RWPE1 (cell line): Measurements from ENCODE around the gene TTBK1.

Experiments used
- CTCF ChIA-PET: fragments of 350-600 bp; sonication (Branson Sonifier 250); formaldehyde crosslinking; extraction: SDS; loops from one replicate; lab custom pipeline; 2021; lab: Yijun Ruan, JAX
- POLR2A ChIA-PET: fragments of 400-600 bp; formaldehyde crosslinking; extraction: SDS; loops from one replicate; lab custom pipeline; 2020; ENCODE audit warnings: antibody characterized with exemption; ENCODE audit not compliant: low non-redundant PET; lab: Yijun Ruan, JAX
- DNase-seq: peaks from one replicate; pipeline ENCODE4 v3.0.0; 2012; ENCODE audit warnings: low spot score
- H3K27ac ChIP-seq: fragments of 450-650 bp; 2 replicates; pipeline ENCODE4 v1.5.1; 2017
- CTCF ChIP-seq: fragments of 450-650 bp; conservative IDR thresholded peaks from 2 replicates; pipeline ENCODE4 v1.5.1; 2017; ENCODE audit warnings: low read depth, mild to moderate bottlenecking

Gene TTBK1

GRCh38 chr6:43269273-43270007 is 26.2 kb downstream of the TTBK1 start:
- no peak for DNase-seq
- ChIA-PET CTCF (interaction anchor here (0.7 to 1.6 kb wide), 2 partner anchors 39 to 65 kb away, joined by 3 to 8 read pairs; partner anchors contain the start of gene CRIP3), POLR2A (no interaction called here)
- TF ChIP-seq CTCF = no peak
- no peak overlapping the region for H3K27ac ChIP-seq

- no peak for TF ChIP-seq CTCF
- ChIA-PET CTCF (interaction anchor here (0.6 kb wide), 1 partner anchor 127 kb away, joined by 3 read pairs; no protein-coding TSS in a partner anchor), POLR2A (no interaction called here)
- no peak for DNase-seq
- no peak overlapping the region for H3K27ac ChIP-seq
Observed at GRCh38 chr6:43271103-43271815, 28.0 kb downstream of the TTBK1 start.

- CTCF ChIA-PET = no interaction called here
Observed at GRCh38 chr6:43271944-43272343, 28.7 kb downstream of the TTBK1 start.

GRCh38 chr6:43273707-43274106 is 30.4 kb downstream of the TTBK1 start:
- ChIA-PET CTCF (no interaction called here), POLR2A (no interaction called here)
- no peak overlapping the region for H3K27ac ChIP-seq

More at GRCh38 chr6:43271944-43272343, 28.7 kb downstream of the TTBK1 start:
- H3K27ac ChIP-seq = no peak overlapping the region
- POLR2A ChIA-PET = no interaction called here
- no peak for TF ChIP-seq CTCF
- no peak for DNase-seq

GRCh38 chr6:43274127-43274915 is 31.0 kb downstream of the TTBK1 start:
- POLR2A ChIA-PET = no interaction called here

More at GRCh38 chr6:43273707-43274106, 30.4 kb downstream of the TTBK1 start:
- no peak for TF ChIP-seq CTCF
- DNase-seq = no peak

More at GRCh38 chr6:43274127-43274915, 31.0 kb downstream of the TTBK1 start:
- H3K27ac ChIP-seq = no peak overlapping the region
- no peak for DNase-seq
- TF ChIP-seq CTCF = no peak
- CTCF ChIA-PET = no interaction called here
